GM12873 (cell line): ENCODE data around the gene ZNF891.

Experiments
- TF ChIP-seq, protein P1 (sequence below): IDR thresholded peaks from 2 replicates; pipeline ENCODE4 v1.5.1; 2012; ENCODE audit warnings: low read depth, mild to moderate bottlenecking, moderate library complexity, low read length, control low read depth; ENCODE audit not compliant: insufficient read depth; ENCODE audit errors: missing control alignments

Gene ZNF891

DNA sequence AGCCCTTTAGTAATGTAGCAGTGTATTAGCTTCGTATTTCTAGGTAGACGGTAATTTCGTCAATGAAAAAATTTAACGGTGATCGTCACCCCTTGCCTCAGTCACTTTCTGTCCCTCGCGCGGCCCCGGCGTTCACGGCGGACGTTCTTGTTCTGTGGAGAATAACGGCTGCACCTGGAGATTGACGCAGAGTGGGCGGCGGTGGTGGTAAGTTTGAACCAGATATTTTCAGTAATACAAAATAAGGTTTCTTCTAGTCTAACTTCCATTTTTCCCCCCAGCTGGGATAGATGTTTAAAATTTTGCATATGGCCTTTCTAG lies 694 bp upstream of the ZNF891 start:
- TF ChIP-seq, protein P1, sequence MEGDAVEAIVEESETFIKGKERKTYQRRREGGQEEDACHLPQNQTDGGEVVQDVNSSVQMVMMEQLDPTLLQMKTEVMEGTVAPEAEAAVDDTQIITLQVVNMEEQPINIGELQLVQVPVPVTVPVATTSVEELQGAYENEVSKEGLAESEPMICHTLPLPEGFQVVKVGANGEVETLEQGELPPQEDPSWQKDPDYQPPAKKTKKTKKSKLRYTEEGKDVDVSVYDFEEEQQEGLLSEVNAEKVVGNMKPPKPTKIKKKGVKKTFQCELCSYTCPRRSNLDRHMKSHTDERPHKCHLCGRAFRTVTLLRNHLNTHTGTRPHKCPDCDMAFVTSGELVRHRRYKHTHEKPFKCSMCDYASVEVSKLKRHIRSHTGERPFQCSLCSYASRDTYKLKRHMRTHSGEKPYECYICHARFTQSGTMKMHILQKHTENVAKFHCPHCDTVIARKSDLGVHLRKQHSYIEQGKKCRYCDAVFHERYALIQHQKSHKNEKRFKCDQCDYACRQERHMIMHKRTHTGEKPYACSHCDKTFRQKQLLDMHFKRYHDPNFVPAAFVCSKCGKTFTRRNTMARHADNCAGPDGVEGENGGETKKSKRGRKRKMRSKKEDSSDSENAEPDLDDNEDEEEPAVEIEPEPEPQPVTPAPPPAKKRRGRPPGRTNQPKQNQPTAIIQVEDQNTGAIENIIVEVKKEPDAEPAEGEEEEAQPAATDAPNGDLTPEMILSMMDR: no peak

DNA sequence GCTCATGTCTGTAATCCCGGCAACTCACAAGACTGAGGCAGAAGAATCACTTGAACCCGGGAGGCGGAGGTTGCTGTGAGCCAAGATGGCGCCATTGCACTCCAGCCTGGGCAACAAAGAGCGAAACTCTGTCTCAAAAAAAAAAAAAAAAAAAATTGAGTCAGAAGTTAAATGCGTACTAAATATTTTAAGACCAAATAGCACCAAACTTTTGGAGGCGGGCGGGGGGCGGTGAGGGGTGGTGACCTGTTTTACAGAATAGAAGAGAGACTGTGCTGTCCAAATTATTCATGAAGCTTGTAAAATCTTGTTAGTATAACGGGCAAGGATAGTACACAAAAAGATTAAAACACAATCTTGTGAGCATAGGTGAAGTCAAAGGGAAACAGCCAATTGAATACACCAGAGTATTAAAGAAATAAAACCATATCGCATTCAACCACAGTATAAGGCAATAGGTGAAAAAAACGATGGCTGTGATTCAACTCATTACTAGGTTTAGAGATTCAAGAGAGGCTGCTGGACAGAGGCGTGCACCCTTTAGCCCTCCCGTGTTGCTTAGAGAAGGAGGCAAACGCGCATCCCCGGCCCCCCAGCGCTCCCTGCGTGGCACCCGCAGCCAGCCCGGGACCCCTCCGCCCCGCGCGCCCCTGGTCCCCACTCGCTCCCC lies 571 bp downstream of the ZNF891 start:
- TF ChIP-seq, protein P1: no peak

DNA sequence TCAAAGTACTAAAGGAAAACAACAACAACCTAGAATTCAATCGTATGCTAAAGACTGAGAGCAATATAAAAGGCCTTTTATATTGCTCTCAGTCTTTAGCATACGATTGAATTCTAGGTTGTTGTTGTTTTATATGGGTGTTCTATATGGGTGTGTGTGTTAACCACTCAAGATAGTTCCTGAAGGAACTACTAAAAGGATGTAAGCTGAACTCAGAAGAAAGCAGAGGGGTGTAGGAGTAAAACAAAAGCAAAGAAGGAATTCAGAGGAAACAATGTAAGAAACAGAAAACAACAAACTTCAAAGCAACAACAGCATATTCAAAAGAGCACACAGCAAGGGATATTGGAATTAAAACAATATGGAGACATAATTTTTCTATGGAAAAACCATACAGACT lies 5.4 kb downstream of the ZNF891 start:
- TF ChIP-seq, protein P1: no peak

DNA sequence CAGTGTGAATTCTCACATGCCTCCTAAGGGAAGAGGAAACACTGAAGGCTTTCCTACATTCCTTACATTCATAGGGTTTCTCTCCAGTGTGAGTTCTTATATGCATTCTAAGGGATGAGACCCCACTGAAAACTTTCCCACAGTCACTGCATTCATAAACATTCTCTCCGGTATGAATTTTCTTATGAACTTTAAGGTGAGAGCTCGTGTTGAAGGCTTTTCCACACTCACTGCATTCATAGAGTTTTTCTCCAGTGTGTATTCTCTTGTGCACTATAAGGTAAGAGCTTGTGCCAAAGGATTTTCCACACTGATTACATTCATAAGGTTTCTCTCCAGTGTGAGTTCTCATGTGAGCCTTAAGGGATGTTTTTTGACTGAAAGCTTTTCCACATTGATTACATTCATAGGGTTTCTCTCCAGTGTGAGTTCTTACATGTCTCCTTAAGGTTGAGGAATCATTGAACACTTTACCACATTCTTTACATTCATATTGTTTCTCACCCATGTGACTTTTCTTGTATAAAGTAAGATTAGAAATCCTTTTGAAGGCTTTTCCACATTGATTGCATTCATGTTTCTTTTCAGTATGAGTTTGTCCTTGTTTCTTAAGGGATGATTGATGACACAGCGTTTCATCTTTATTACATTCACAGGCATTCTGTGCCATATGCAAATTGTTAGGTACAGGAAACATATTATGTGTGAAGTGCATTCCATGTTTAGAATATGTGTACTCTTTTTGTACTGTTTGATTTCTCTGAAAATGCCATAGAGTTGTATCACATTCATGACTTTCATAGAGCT lies 9.5 kb downstream of the ZNF891 start:
- TF ChIP-seq, protein P1: no peak

DNA sequence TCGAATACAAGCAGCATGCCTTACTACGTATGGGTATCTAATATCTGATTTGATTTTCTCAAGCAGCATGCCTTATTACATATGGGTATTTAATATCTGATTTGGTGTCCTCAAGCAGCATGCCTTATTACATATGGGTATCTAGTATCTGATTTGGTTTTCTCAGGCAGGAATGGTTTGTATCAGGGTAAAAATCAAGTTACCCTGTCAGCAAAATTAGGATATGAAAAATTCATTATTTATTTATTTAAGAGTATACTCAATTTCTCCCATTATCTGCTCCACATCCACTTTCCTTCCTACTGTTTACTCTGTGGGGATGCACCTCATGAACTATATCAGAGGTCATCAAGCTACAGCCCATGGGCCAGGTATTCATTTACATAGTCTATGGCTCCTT lies 21.9 kb downstream of the ZNF891 start:
- TF ChIP-seq, protein P1: no peak

DNA sequence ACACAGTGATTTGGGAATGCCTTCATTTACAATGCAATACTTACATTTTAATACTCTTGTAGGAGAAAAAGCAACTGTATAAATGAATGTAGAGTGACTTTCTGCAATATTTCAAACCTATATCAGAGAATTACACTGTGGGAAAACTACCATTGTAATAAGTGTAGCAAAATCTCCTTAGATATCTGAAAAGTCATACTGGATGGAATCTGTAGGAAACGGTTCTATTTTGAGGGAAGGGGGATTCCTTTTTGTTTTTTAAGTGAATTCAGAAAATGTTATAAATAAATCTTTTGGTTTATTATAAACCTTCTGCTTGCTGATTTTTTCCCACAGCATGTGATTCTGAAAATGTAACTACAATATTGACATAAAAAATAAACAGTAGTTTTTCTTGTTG lies 23.0 kb downstream of the ZNF891 start:
- TF ChIP-seq, protein P1: no peak

DNA sequence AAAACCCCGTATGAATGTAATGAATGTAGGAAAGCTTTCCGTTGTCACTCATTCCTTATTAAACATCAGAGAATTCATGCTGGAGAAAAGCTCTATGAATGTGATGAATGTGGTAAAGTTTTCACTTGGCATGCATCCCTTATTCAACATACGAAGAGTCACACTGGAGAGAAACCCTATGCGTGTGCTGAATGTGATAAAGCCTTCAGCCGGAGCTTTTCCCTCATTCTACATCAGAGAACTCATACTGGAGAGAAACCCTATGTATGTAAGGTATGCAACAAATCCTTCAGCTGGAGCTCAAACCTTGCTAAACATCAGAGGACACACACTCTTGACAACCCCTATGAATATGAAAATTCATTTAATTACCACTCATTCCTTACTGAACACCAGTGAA lies 23.8 kb downstream of the ZNF891 start:
- TF ChIP-seq, protein P1: no peak
